ENCODE data around the gene TCOF1.

DNA sequence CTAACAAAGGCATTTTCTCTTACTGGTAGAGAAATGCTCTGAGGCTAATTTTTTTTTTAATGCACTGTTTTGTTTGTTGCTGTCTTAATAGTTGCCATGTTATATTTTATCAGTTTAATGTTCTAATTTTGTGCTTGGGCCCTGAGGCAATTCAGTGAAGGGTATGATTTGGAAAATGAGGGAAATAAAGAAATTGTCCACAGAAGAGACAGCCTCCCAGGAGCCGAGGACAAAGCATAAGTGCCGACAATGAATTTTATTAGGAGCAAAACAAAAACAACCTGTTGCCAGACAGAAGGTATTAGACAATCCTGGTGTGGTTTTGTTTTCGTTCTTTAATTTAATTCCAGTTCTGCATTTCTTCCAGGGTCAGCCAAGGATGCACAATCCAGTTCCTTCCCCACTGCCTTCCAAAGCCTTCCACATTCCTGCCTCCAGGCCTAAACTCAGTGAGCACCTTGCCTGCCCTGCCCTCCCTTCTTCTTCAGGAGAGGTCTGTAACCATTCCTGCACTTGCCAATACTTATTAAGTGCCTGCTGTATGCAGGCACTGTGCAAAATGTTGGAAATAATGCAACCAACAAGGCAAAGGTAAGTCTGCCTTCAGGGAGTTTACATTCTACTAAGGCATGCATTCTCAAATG lies 4.3 kb upstream of the TCOF1 start:
- TF ChIP-seq POLR2A (IDR thresholded peaks at IDR 0.05; ENCODE audit: low read depth, low read length): no peak
- no peak for TF ChIP-seq POLR2AphosphoS5 (IDR thresholded peaks at IDR 0.05; ENCODE audit: low read depth, low read length)
- TF ChIP-seq TAF1 (IDR thresholded peaks at IDR 0.05; ENCODE audit: low read depth, low read length): no peak
- no peak for TF ChIP-seq SPI1 (IDR thresholded peaks at IDR 0.05; ENCODE audit: low read depth, low read length)
- TF ChIP-seq PAX5 (IDR thresholded peaks at IDR 0.05; ENCODE audit: insufficient read depth, low read length, severe bottlenecking): no peak
- TF ChIP-seq POU2F2 (IDR thresholded peaks at IDR 0.05; ENCODE audit: low read depth, low read length): no peak

All from GM12891 (cell line).